GM12892 (cell line): Measurements from ENCODE around the gene ENOX1.

Experiments used
- POLR2A ChIP-seq: IDR thresholded peaks from 2 replicates; pipeline ENCODE4 v1.6.1; 2011; ENCODE audit warnings: low read depth, low read length, control low read depth
- POLR2AphosphoS5 ChIP-seq: IDR thresholded peaks from 2 replicates; pipeline ENCODE4 v1.6.1; 2011; ENCODE audit warnings: low read depth, low read length, control low read depth

DNA sequence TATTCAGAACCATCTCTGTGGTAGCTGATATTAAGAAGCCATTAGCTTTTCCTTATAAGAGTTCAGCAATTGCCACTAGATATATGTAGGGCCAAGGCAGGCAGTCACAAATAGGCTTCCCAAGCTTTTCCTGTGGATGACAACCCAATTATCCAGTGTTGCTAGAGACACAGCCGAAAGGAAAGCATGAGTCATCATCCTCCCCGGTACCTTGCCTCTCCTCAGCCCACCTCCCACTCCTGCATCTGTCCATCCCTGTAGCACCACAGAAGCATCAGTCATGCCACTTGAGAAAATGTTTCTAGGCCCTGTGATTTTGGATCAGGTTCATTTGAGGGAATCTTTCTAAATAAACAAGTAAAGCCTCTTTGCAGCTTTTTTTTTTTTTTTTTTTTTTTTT, 559.1 kb downstream of the ENOX1 start:
- TF ChIP-seq POLR2AphosphoS5 (no peak), POLR2A (no peak)
